AG10803 (cell line): ENCODE measurements around the gene PPDPF.

ENCODE experiments used
- DNase-seq: peaks from one replicate; pipeline ENCODE4 v3.0.0; 2010; ENCODE audit warnings: low read depth
- H3K4me3 ChIP-seq: 2 replicates; pipeline ENCODE4 v1.5.1; 2011; ENCODE audit warnings: mild to moderate bottlenecking, low read length, control low read depth
- CTCF ChIP-seq: conservative IDR thresholded peaks from 2 replicates; pipeline ENCODE4 v1.5.1; 2011; ENCODE audit warnings: mild to moderate bottlenecking, low read length, control low read depth, inconsistent platforms

The PPDPF gene

GRCh38 chr20:63500902-63501817 lies 19.4 kb upstream of the PPDPF start:
- DNase-seq, result no peak
- no peak overlapping the region for H3K4me3 ChIP-seq
- TF ChIP-seq CTCF, result no peak

- no peak for DNase-seq
- no peak overlapping the region for H3K4me3 ChIP-seq
- no peak for TF ChIP-seq CTCF
Measured at GRCh38 chr20:63501818-63502670, 18.5 kb upstream of the PPDPF start.

- DNase-seq, result no peak
- H3K4me3 ChIP-seq, result no peak overlapping the region
- TF ChIP-seq CTCF, result no peak
Measured at GRCh38 chr20:63502671-63503172, 17.8 kb upstream of the PPDPF start.

GRCh38 chr20:63503524-63503923 lies 17.0 kb upstream of the PPDPF start:
- no peak for TF ChIP-seq CTCF
- no peak overlapping the region for H3K4me3 ChIP-seq
- DNase-seq, result no peak

GRCh38 chr20:63504642-63505041 lies 15.9 kb upstream of the PPDPF start:
- H3K4me3 ChIP-seq, result no peak overlapping the region
- TF ChIP-seq CTCF, result no peak
- no peak for DNase-seq

GRCh38 chr20:63505281-63505680 lies 15.3 kb upstream of the PPDPF start:
- TF ChIP-seq CTCF, result no peak

More at GRCh38 chr20:63505281-63505680, 15.3 kb upstream of the PPDPF start:
- no peak overlapping the region for H3K4me3 ChIP-seq
- no peak for DNase-seq
